A673 (cell line): Measurements from ENCODE around the gene NDRG4. TPM values are rescaled to one million over a fixed set of nuclear protein-coding genes. Genes with fewer than 3 reads are reported as not detected.

ENCODE experiments used
- BruUV-seq: library from RNA; stranded (reverse); fragments of 400-500 nt; replicated peaks from 2 replicates; lab custom pipeline; 2021; lab: Mats Ljungman, UMichigan
- CTCF ChIA-PET: fragments of 300-600 bp; sonication (Branson Sonifier 250); formaldehyde crosslinking; loops from one replicate; lab custom pipeline; 2022; ENCODE audit warnings: antibody characterized with exemption; lab: Charles Lee
- POLR2A ChIA-PET: fragments of 300-600 bp; sonication (Branson Sonifier 250); formaldehyde crosslinking; loops from one replicate; lab custom pipeline; 2022; ENCODE audit warnings: antibody characterized with exemption; ENCODE audit not compliant: low non-redundant PET; lab: Charles Lee
- DNase-seq: peaks from one replicate; pipeline ENCODE4 v3.0.0-alpha.2; 2015; ENCODE audit warnings: low spot score
- H3K27ac ChIP-seq: fragments of 200-600 bp; sonication (generic); 2 replicates; pipeline ENCODE4 v1.5.1; 2016; ENCODE audit warnings: mixed run types, low read depth, mild to moderate bottlenecking, mixed read lengths, antibody characterized with exemption, low read length; ENCODE audit not compliant: poor library complexity, severe bottlenecking
- H3K27me3 ChIP-seq: fragments of 200-600 bp; sonication (generic); replicated peaks from 2 replicates; pipeline ENCODE4 v1.6.1; 2017; ENCODE audit warnings: mixed run types, low read depth, mild to moderate bottlenecking, mixed read lengths, antibody characterized with exemption, low read length; ENCODE audit not compliant: insufficient read depth, poor library complexity
- H3K36me3 ChIP-seq: fragments of 200-600 bp; sonication (generic); 2 replicates; pipeline ENCODE4 v1.6.1; 2016; ENCODE audit warnings: mixed run types, mild to moderate bottlenecking, mixed read lengths, antibody characterized with exemption, low read length; ENCODE audit not compliant: insufficient read depth, poor library complexity, severe bottlenecking
- H3K4me1 ChIP-seq: fragments of 200-600 bp; sonication (generic); 2 replicates; pipeline ENCODE4 v1.6.1; 2017; ENCODE audit warnings: mixed run types, mild to moderate bottlenecking, mixed read lengths, antibody characterized with exemption, low read length; ENCODE audit not compliant: insufficient read depth, poor library complexity, severe bottlenecking
- H3K4me3 ChIP-seq: fragments of 200-600 bp; sonication (generic); 2 replicates; pipeline ENCODE4 v1.5.1; 2016; ENCODE audit warnings: low read depth, mixed run types, mild to moderate bottlenecking, mixed read lengths, low read length; ENCODE audit not compliant: poor library complexity, severe bottlenecking
- H3K9me3 ChIP-seq: fragments of 200-600 bp; sonication (generic); 2 replicates; pipeline ENCODE4 v1.6.1; 2016; ENCODE audit warnings: mixed run types, low read depth, mild to moderate bottlenecking, mixed read lengths, antibody characterized with exemption, low read length; ENCODE audit not compliant: poor library complexity, severe bottlenecking
- CTCF ChIP-seq: fragments of 300-800, 200-600 bp; sonication (generic); conservative IDR thresholded peaks from 2 replicates; pipeline ENCODE4 v1.5.1; 2017; ENCODE audit warnings: low read depth, mild to moderate bottlenecking, antibody characterized with exemption, low read length, moderate library complexity, mixed read lengths
- EZH2 ChIP-seq: fragments of 200-600 bp; sonication (generic); IDR thresholded peaks from 2 replicates; pipeline ENCODE4 v1.6.1; 2017; ENCODE audit warnings: borderline replicate concordance, low read depth, mild to moderate bottlenecking, mixed read lengths, antibody characterized with exemption, low read length; ENCODE audit not compliant: poor library complexity, severe bottlenecking
- intact Hi-C: fragments of 100-400 bp; cut with micrococcal nuclease; formaldehyde crosslinking; loops from one replicate; pipeline ENCODE4 v1.10.0; 2022; ENCODE audit not compliant: unreplicated experiment
- total RNA-seq: library from RNA; stranded (reverse); gene quantifications from 2 replicates; pipeline ENCODE4 v1.2.3, GENCODE V29; 2021

The NDRG4 gene
- total RNA-seq, 1 experiment from 2014 or later: 0.28 TPM

GRCh38 chr16:58543685-58544084 lies 43.7 kb downstream of the NDRG4 start:
- H3K27me3 ChIP-seq: no peaks in the 10 kb centered on the region
- BruUV-seq: no TSS peak
- DNase-seq: no peak
- H3K4me3 ChIP-seq: no peak overlapping the region
- POLR2A ChIA-PET: interaction anchor here (0.6 kb wide), 1 partner anchor 64 kb away, joined by 6 read pairs; no protein-coding TSS in a partner anchor
- no peaks in the 10 kb centered on the region for H3K4me1 ChIP-seq
- CTCF ChIA-PET: no interaction called here
- no peak overlapping the region for H3K27ac ChIP-seq
- intact Hi-C loops: no loop called here
- peaks cover 97% of the 10 kb centered on the region for H3K36me3 ChIP-seq
- no peak for TF ChIP-seq CTCF
- no peak for TF ChIP-seq EZH2
- no peaks in the 10 kb centered on the region for H3K9me3 ChIP-seq

GRCh38 chr16:58548378-58548777 lies 48.4 kb downstream of the NDRG4 start:
- ChIA-PET CTCF (no interaction called here), POLR2A (no interaction called here)
- no peaks in the 10 kb centered on the region for H3K9me3 ChIP-seq
- H3K4me1 ChIP-seq: no peaks in the 10 kb centered on the region
- H3K27ac ChIP-seq: no peak overlapping the region
- intact Hi-C loops: no loop called here
- BruUV-seq: no TSS peak
- H3K36me3 ChIP-seq: peaks cover 91% of the 10 kb centered on the region
- TF ChIP-seq EZH2 (no peak), CTCF (no peak)
- no peak overlapping the region for H3K4me3 ChIP-seq
- no peak for DNase-seq
- no peaks in the 10 kb centered on the region for H3K27me3 ChIP-seq

- BruUV-seq: no TSS peak
- no peaks in the 10 kb centered on the region for H3K9me3 ChIP-seq
- ChIA-PET CTCF (no interaction called here), POLR2A (interaction anchor here (0.8 kb wide), 1 partner anchor 909 kb away, joined by 6 read pairs; no protein-coding TSS in a partner anchor)
- no peak overlapping the region for H3K27ac ChIP-seq
- no peak for TF ChIP-seq CTCF
- no peak for TF ChIP-seq EZH2
- no peaks in the 10 kb centered on the region for H3K4me1 ChIP-seq
- intact Hi-C loops: no loop called here
- H3K4me3 ChIP-seq: no peak overlapping the region
- DNase-seq: no peak
- peaks cover 90% of the 10 kb centered on the region for H3K36me3 ChIP-seq
- H3K27me3 ChIP-seq: no peaks in the 10 kb centered on the region
Measured at GRCh38 chr16:58551496-58551895, 51.6 kb downstream of the NDRG4 start.
